Adrenal gland (tissue), 12 donors: ENCODE results near the gene BBLN. TPM values are rescaled to one million over a fixed set of nuclear protein-coding genes. Genes with fewer than 3 reads are reported as not detected.

Source experiments
- DNase-seq, 7 donors: peaks; one replicate each; pipeline ENCODE4 v3.0.0-alpha.2; 2019 to 2020
- H3K27ac ChIP-seq, 5 donors: fragments of 200-600 bp; sonication (generic) in 4 of 5; 1 replicate in 3 of 5; 2 replicates in 2 of 5; pipeline versions ENCODE4 v1.5.1 to v1.8.0; 2016 to 2020; ENCODE audit warnings: mild to moderate bottlenecking in 1 of 5
- H3K27me3 ChIP-seq: fragments of 200-600 bp; 2 replicates; pipeline ENCODE4 v1.8.0; 2021
- H3K36me3 ChIP-seq, 2 donors: fragments of 200-600 bp; replicated peaks in 1 of 2; 1 replicate in 1 of 2; 2 replicates in 1 of 2; pipeline versions ENCODE4 v1.5.1 to v1.8.0; 2018 to 2022
- H3K4me1 ChIP-seq, 2 donors: fragments of 200-600 bp; replicated peaks in 1 of 2; 1 replicate in 1 of 2; 2 replicates in 1 of 2; pipeline versions ENCODE4 v1.5.1 to v1.8.0; 2018 to 2021
- H3K4me3 ChIP-seq, 4 donors: fragments of 200-600 bp; sonication (generic) in 3 of 4; one replicate each; pipeline ENCODE4 v1.5.1; 2016 to 2018
- H3K9me3 ChIP-seq, 3 donors: fragments of 200-600 bp; sonication (generic) in 1 of 3; replicated peaks in 1 of 3; 1 replicate in 2 of 3; 2 replicates in 1 of 3; pipeline versions ENCODE4 v1.5.1 to v1.8.0; 2016 to 2021
- CTCF ChIP-seq, 6 experiments: fragments of 450-650 bp in 4 of 6; fragments of 200-600 bp in 2 of 6; sonication (generic) in 1 of 6; IDR thresholded peaks; 1 replicate in 5 of 6; 2 replicates in 1 of 6; pipeline versions ENCODE4 v1.5.1 to v1.8.0; 2016 to 2021; ENCODE audit warnings: antibody characterized with exemption in 6 of 6, mild to moderate bottlenecking in 2 of 6, moderate library complexity in 1 of 6
- POLR2A ChIP-seq, 2 donors: fragments of 450-650 bp; IDR thresholded peaks; one replicate each; pipeline ENCODE4 v1.6.1; 2017; ENCODE audit warnings: antibody characterized with exemption in 2 of 2, mild to moderate bottlenecking in 2 of 2, moderate library complexity in 1 of 2
- WGBS, 4 donors: extraction: QIAGEN DNeasy Blood & Tissue Kit in 2 of 4; methylation state at CpG; one replicate each; pipeline versions ENCODE4 v1.1.5 to v1.1.7; 2013 to 2017; 5-methylcytosine and 5-hydroxymethylcytosine counted together
- intact Hi-C, 2 donors: fragments of 100-400 bp; cut with DNase I; formaldehyde crosslinking; loops; one replicate each; pipeline versions ENCODE4 v1.14.1 to v1.15.0; 2022 to 2023
- polyA plus RNA-seq, 3 donors: library from polyadenylated mRNA; stranded (reverse); fragments of 200-250 nt in 2 of 3; fragments of 350-450 nt in 1 of 3; fragmentation: Illumina TruSeq in 1 of 3; extraction: RNeasy Lipid Tissue Mini Kit (QIAGEN cat#74804) in 1 of 3; gene quantifications; one replicate each; pipeline ENCODE4 v1.2.3, GENCODE V29; 2013 to 2014
- total RNA-seq, 9 donors: library from RNA; depleted of rRNA in 4 of 9; stranded (reverse); fragments of >200 nt in 4 of 9; fragments of 120-200 nt in 1 of 9; fragmentation: NEBNext Ultra II Directional in 1 of 9; extraction: Animal tissue kit (Norgen Biotek cat#: 25700) in 1 of 9; gene quantifications; one replicate each; pipeline versions ENCODE4 v1.1.0 to v1.2.4, GENCODE V29; 2013 to 2023
- donor health status: healthy with polysubstance abuse.
- donor health status: Bipolar disorder and iron deficiency.
- donor health status: DM: yes; HTN: yes; CAD: no.
- donor health status: DM: no; HTN: no; CAD: no.
- donor health status: DM: no; HTN: no; CAD: no.
- donor health status: DM: yes; HTN: yes; CAD: no.

BBLN gene
- total and polyA plus RNA-seq, 12 donors: 5.5 to 1,914 (median 419) TPM

- Histone ChIP-seq H3K9me3 (no peaks in the 10 kb centered on the region), H3K36me3 (no peaks in the 10 kb centered on the region), H3K27me3 (no peaks in the 10 kb centered on the region), H3K4me1 (peaks cover 0 to 9% of the 10 kb centered on the region in 2 donors), H3K27ac (no peak overlapping the region), H3K4me3 (no peak overlapping the region)
- no peak for TF ChIP-seq CTCF (IDR thresholded peaks at IDR 0.05)
- TF ChIP-seq POLR2A (IDR thresholded peaks at IDR 0.05): no peak
- no peak for DNase-seq
- WGBS, 4 donors: 81 to 94% (median 85%) methylated on average over 3 to 8 of the region's 8 CpGs; no CpG with 5 or more reads in 1 of the 4 donors
- intact Hi-C loops: no loop called here
These were observed 14.5 kb upstream of the BBLN start for GRCh38 chr9:128145536-128145935.

GRCh38 chr9:128145951-128146351 lies 14.1 kb upstream of the BBLN start:
- TF ChIP-seq POLR2A (IDR thresholded peaks at IDR 0.05): no peak
- no peak for TF ChIP-seq CTCF (IDR thresholded peaks at IDR 0.05)
- no peak overlapping the region for H3K27ac ChIP-seq
- peaks cover 0 to 9% of the 10 kb centered on the region in 2 donors for H3K4me1 ChIP-seq
- WGBS, 4 donors: 80 to 89% (median 87%) methylated on average over 7 to 13 of the region's 13 CpGs
- H3K27me3 ChIP-seq: no peaks in the 10 kb centered on the region
- no peak for DNase-seq
- no peaks in the 10 kb centered on the region for H3K36me3 ChIP-seq
- H3K4me3 ChIP-seq: no peak overlapping the region
- intact Hi-C loops: no loop called here
- no peaks in the 10 kb centered on the region for H3K9me3 ChIP-seq

DNA sequence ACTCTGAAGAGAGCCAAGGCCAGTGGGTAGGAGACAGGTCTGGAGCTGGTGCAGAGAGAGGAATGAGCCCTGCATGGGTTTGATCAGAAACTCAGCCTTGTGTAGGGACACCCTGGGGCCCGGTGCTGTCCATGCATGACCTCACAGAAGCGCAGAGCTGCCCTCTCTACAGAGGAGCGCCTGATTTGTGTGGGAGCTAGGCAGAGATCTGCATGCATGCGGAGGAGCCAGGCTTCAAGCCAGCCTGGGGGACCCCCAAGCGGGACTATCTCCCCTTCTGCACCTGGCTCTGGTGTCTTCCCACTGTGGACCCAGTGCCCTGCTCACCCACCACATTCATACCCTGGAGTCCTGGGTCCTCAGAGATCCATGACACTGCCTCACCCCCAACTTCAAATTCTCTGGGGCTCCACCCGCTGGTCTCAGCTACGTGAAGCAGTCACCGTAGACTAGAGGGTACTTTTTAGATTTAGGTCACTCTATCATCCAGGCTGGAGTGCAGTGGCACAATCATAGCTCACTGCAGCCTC lies 13.4 kb upstream of the BBLN start:
- H3K4me1 ChIP-seq: peaks cover 0 to 9% of the 10 kb centered on the region in 2 donors
- peak in 1 of 7 donors; percentile 12 for DNase-seq
- H3K9me3 ChIP-seq: no peaks in the 10 kb centered on the region
- no peak overlapping the region for H3K4me3 ChIP-seq
- no peak overlapping the region for H3K27ac ChIP-seq
- intact Hi-C loops: no loop called here
- no peaks in the 10 kb centered on the region for H3K36me3 ChIP-seq
- TF ChIP-seq CTCF (IDR thresholded peaks at IDR 0.05): no peak
- TF ChIP-seq POLR2A (IDR thresholded peaks at IDR 0.05): no peak
- no peaks in the 10 kb centered on the region for H3K27me3 ChIP-seq
- WGBS, 4 donors: 88 to 96% (median 90%) methylated on average over 8 of the region's 8 CpGs

DNA sequence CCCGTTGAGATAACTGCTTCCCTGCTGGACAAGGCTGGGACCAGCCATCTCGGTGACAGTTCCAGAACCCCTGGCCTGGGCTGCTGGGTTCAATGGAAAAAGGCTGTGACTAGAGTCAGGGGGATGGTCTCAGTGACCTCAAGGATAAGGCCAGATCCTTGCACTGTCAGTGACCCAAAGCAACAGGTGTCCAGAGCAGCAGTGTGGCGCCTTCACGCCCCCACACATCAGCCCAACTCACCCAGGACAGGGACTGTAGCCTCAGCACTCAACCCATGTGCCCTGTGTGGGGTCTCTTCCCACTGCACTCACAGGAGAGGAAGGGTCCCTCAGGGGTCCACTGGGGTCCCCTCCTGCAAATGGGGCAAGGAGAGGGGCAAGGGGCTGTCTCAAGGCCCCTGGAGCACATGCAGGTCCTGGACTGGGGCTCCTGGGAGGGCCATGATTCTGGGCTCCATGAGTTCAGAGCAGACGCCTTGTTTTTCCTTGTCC lies 11.5 kb upstream of the BBLN start:
- DNase-seq: no peak
- H3K27ac ChIP-seq: peak overlapping the region in 1 of 5 donors; percentile 22
- TF ChIP-seq CTCF (IDR thresholded peaks at IDR 0.05) (no peak), POLR2A (IDR thresholded peaks at IDR 0.05) (no peak)
- no peaks in the 10 kb centered on the region for H3K9me3 ChIP-seq
- intact Hi-C loops: no loop called here
- H3K4me3 ChIP-seq: no peak overlapping the region
- 80 to 92% (median 90%) methylated on average over 2 to 5 of the region's 5 CpGs for WGBS, 4 donors
- peaks cover 0 to 9% of the 10 kb centered on the region in 2 donors for H3K4me1 ChIP-seq
- no peaks in the 10 kb centered on the region for H3K27me3 ChIP-seq
- no peaks in the 10 kb centered on the region for H3K36me3 ChIP-seq
